ENCODE measurements around the gene SPI1. TPM values are rescaled to one million over a fixed set of nuclear protein-coding genes. Genes with fewer than 3 reads are reported as not detected.

The SPI1 gene
- 3.6 TPM for total RNA-seq
- polyA plus RNA-seq (ENCODE audit: insufficient read depth in 1 of 8, insufficient read length in 8 of 8, low replicate concordance in 1 of 8) = 1 to 10 TPM; 5.6 to 8.2 (median 6.0) TPM
- long read RNA-seq, donor 1 = 0 reads
- long read RNA-seq, donor 2 = 0 reads
- long read RNA-seq, donor 3, partial matches to known transcripts = 0 of 3 reads
- long read RNA-seq, donor 3, other reads (novel, unspliced or antisense) = 0 of 3 reads
- long read RNA-seq, donor 4, partial matches to known transcripts = 0 of 3 reads
- long read RNA-seq, donor 4, other reads (novel, unspliced or antisense) = 0 of 3 reads
- long read RNA-seq, donor 5, partial matches to known transcripts = 0 of 7 reads
- long read RNA-seq, donor 5, other reads (novel, unspliced or antisense) = 0 of 7 reads
- long read RNA-seq, donor 6, partial matches to known transcripts = 0 of 5 reads
- long read RNA-seq, donor 6, other reads (novel, unspliced or antisense) = 0 of 5 reads
- long read RNA-seq, donor 7, partial matches to known transcripts = 0 of 5 reads
- long read RNA-seq, donor 7, other reads (novel, unspliced or antisense) = 0 of 5 reads
- long read RNA-seq, donor 8, partial matches to known transcripts = 0 of 3 reads
- long read RNA-seq, donor 8, other reads (novel, unspliced or antisense) = 0 of 3 reads
- long read RNA-seq, donor 9, partial matches to known transcripts = 0 of 2 reads
- long read RNA-seq, donor 9, other reads (novel, unspliced or antisense) = 0 of 2 reads
- long read RNA-seq, donor 10, partial matches to known transcripts = 0 of 1 reads
- long read RNA-seq, donor 10, other reads (novel, unspliced or antisense) = 0 of 1 reads
- long read RNA-seq, donor 11, partial matches to known transcripts = 0 of 2 reads
- long read RNA-seq, donor 11, other reads (novel, unspliced or antisense) = 0 of 2 reads

- no peaks in the 10 kb centered on the region for H3K36me3 ChIP-seq (ENCODE audit: control insufficient read depth, insufficient read depth, low read length)
- 61% methylated on average over 29 of the region's 31 CpGs for WGBS (ENCODE audit: insufficient coverage)
- peak within 1 kb of the TSS; percentile 32 for H3K4me3 ChIP-seq (ENCODE audit: low read length)
- H3K27me3 ChIP-seq (ENCODE audit: control insufficient read depth, insufficient read depth, low read length) = no peaks in the 10 kb centered on the region
- H3K27ac ChIP-seq (ENCODE audit: low read length) = peak within 1 kb of the TSS; percentile 59
- H3K9me3 ChIP-seq (replicated peaks; ENCODE audit: control insufficient read depth, low read depth, low read length) = no peaks in the 10 kb centered on the region
- DNase-seq = peak; percentile 65
- H3K4me1 ChIP-seq (ENCODE audit: control insufficient read depth, insufficient read depth, low read length) = peaks cover 5% of the 10 kb centered on the region
These were observed at the start of gene SPI1 for GRCh38 chr11:47378010-47378835. TSS of gene SPI1 (minus strand) at chr11:47378547. CDS start at chr11:47378353, 194 bp downstream.

- H3K9me3 ChIP-seq (replicated peaks; ENCODE audit: control insufficient read depth, low read depth, low read length) = no peaks in the 10 kb centered on the region
- H3K36me3 ChIP-seq (ENCODE audit: control insufficient read depth, insufficient read depth, low read length) = peaks cover 40% of the 10 kb centered on the region
- DNase-seq = peak; percentile 99
- peaks cover 16% of the 10 kb centered on the region for H3K4me1 ChIP-seq (ENCODE audit: control insufficient read depth, insufficient read depth, low read length)
- H3K27ac ChIP-seq (ENCODE audit: low read length) = peak within 1 kb of the TSS; percentile 93
- no peaks in the 10 kb centered on the region for H3K27me3 ChIP-seq (ENCODE audit: control insufficient read depth, insufficient read depth, low read length)
- WGBS (ENCODE audit: insufficient coverage) = 1% methylated on average over 46 of the region's 62 CpGs
- H3K4me3 ChIP-seq (ENCODE audit: low read length) = peak within 1 kb of the TSS; percentile 100
These were observed 48.0 kb upstream of the SPI1 start, which contains the start of gene PSMC3 for GRCh38 chr11:47426062-47426956. TSS of gene PSMC3 (minus strand) at chr11:47426439. CDS start at chr11:47426279, 160 bp downstream.

GRCh38 chr11:47425611-47426010 is 47.3 kb upstream of the SPI1 start:
- no peaks in the 10 kb centered on the region for H3K27me3 ChIP-seq (ENCODE audit: control insufficient read depth, insufficient read depth, low read length)

GRCh38 chr11:47418454-47419259 is 40.3 kb upstream of the SPI1 start:
- H3K9me3 ChIP-seq (replicated peaks; ENCODE audit: control insufficient read depth, low read depth, low read length) = no peaks in the 10 kb centered on the region
- no peak overlapping the region for H3K4me3 ChIP-seq (ENCODE audit: low read length)
- H3K27ac ChIP-seq (ENCODE audit: low read length) = no peak overlapping the region
- H3K27me3 ChIP-seq (ENCODE audit: control insufficient read depth, insufficient read depth, low read length) = no peaks in the 10 kb centered on the region
- no peak for DNase-seq
- 73% methylated on average over 17 of the region's 23 CpGs for WGBS (ENCODE audit: insufficient coverage)
- peaks cover 35% of the 10 kb centered on the region for H3K4me1 ChIP-seq (ENCODE audit: control insufficient read depth, insufficient read depth, low read length)
- H3K36me3 ChIP-seq (ENCODE audit: control insufficient read depth, insufficient read depth, low read length) = peaks cover 85% of the 10 kb centered on the region

More at GRCh38 chr11:47425611-47426010, 47.3 kb upstream of the SPI1 start:
- Histone ChIP-seq H3K27ac (ENCODE audit: low read length) (peak overlapping the region; percentile 90), H3K4me1 (ENCODE audit: control insufficient read depth, insufficient read depth, low read length) (peaks cover 16% of the 10 kb centered on the region), H3K4me3 (ENCODE audit: low read length) (peak overlapping the region; percentile 100), H3K9me3 (replicated peaks; ENCODE audit: control insufficient read depth, low read depth, low read length) (no peaks in the 10 kb centered on the region), H3K36me3 (ENCODE audit: control insufficient read depth, insufficient read depth, low read length) (peaks cover 46% of the 10 kb centered on the region)
- DNase-seq = no peak
- WGBS (ENCODE audit: insufficient coverage) = 0% methylated on average over 2 of the region's 14 CpGs

- Histone ChIP-seq H3K36me3 (ENCODE audit: control insufficient read depth, insufficient read depth, low read length) (peaks cover 82% of the 10 kb centered on the region), H3K4me1 (ENCODE audit: control insufficient read depth, insufficient read depth, low read length) (peaks cover 40% of the 10 kb centered on the region), H3K27ac (ENCODE audit: low read length) (no peak overlapping the region), H3K9me3 (replicated peaks; ENCODE audit: control insufficient read depth, low read depth, low read length) (no peaks in the 10 kb centered on the region), H3K27me3 (ENCODE audit: control insufficient read depth, insufficient read depth, low read length) (no peaks in the 10 kb centered on the region), H3K4me3 (ENCODE audit: low read length) (no peak overlapping the region)
- DNase-seq = no peak
- WGBS (ENCODE audit: insufficient coverage) = 76% methylated on average over 6 of the region's 6 CpGs
These were observed 39.4 kb upstream of the SPI1 start for GRCh38 chr11:47417712-47418111.

GRCh38 chr11:47415949-47416472 is 37.7 kb upstream of the SPI1 start:
- peaks cover 50% of the 10 kb centered on the region for H3K4me1 ChIP-seq (ENCODE audit: control insufficient read depth, insufficient read depth, low read length)
- peak overlapping the region; percentile 93 for H3K27ac ChIP-seq (ENCODE audit: low read length)
- H3K27me3 ChIP-seq (ENCODE audit: control insufficient read depth, insufficient read depth, low read length) = no peaks in the 10 kb centered on the region
- H3K9me3 ChIP-seq (replicated peaks; ENCODE audit: control insufficient read depth, low read depth, low read length) = no peaks in the 10 kb centered on the region
- peaks cover 80% of the 10 kb centered on the region for H3K36me3 ChIP-seq (ENCODE audit: control insufficient read depth, insufficient read depth, low read length)
- peak; percentile 93 for DNase-seq
- H3K4me3 ChIP-seq (ENCODE audit: low read length) = no peak overlapping the region
- 36% methylated on average over 3 of the region's 13 CpGs for WGBS (ENCODE audit: insufficient coverage)

- Histone ChIP-seq H3K4me1 (ENCODE audit: control insufficient read depth, insufficient read depth, low read length) (peaks cover 56% of the 10 kb centered on the region), H3K4me3 (ENCODE audit: low read length) (no peak overlapping the region), H3K27ac (ENCODE audit: low read length) (peak overlapping the region; percentile 93), H3K27me3 (ENCODE audit: control insufficient read depth, insufficient read depth, low read length) (no peaks in the 10 kb centered on the region), H3K36me3 (ENCODE audit: control insufficient read depth, insufficient read depth, low read length) (peaks cover 80% of the 10 kb centered on the region), H3K9me3 (replicated peaks; ENCODE audit: control insufficient read depth, low read depth, low read length) (no peaks in the 10 kb centered on the region)
- DNase-seq = no peak
- 73% methylated on average over 22 of the region's 31 CpGs for WGBS (ENCODE audit: insufficient coverage)
These were observed 36.9 kb upstream of the SPI1 start for GRCh38 chr11:47415091-47415854.

- H3K27ac ChIP-seq (ENCODE audit: low read length) = peak overlapping the region; percentile 55
- no peak for DNase-seq
- no peak overlapping the region for H3K4me3 ChIP-seq (ENCODE audit: low read length)
- peaks cover 77% of the 10 kb centered on the region for H3K36me3 ChIP-seq (ENCODE audit: control insufficient read depth, insufficient read depth, low read length)
- WGBS (ENCODE audit: insufficient coverage) = 87% methylated on average over 18 of the region's 19 CpGs
- peaks cover 62% of the 10 kb centered on the region for H3K4me1 ChIP-seq (ENCODE audit: control insufficient read depth, insufficient read depth, low read length)
- H3K9me3 ChIP-seq (replicated peaks; ENCODE audit: control insufficient read depth, low read depth, low read length) = no peaks in the 10 kb centered on the region
- no peaks in the 10 kb centered on the region for H3K27me3 ChIP-seq (ENCODE audit: control insufficient read depth, insufficient read depth, low read length)
These were observed 36.3 kb upstream of the SPI1 start for GRCh38 chr11:47414685-47415070.
